ENCODE data around the gene IBTK.

IBTK gene

GRCh38 chr6:82185948-82186535 is 61.5 kb downstream of the IBTK start:
- no peak for TF ChIP-seq CTCF (IDR thresholded peaks at IDR 0.05; ENCODE audit: control extremely low read depth, extremely low read depth, low read depth, missing control alignments)
- no peak for DNase-seq (ENCODE audit: extremely low spot score)
- CTCF ChIA-PET: no interaction called here
- POLR2A ChIA-PET: no interaction called here

- no peak for DNase-seq (ENCODE audit: extremely low spot score)
- ChIA-PET POLR2A (no interaction called here), CTCF (interaction anchor here (1.7 kb wide), 1 partner anchor 8 kb away, joined by 5 read pairs; no protein-coding TSS in a partner anchor)
- TF ChIP-seq CTCF (IDR thresholded peaks at IDR 0.05; ENCODE audit: control extremely low read depth, extremely low read depth, low read depth, missing control alignments): no peak
Observed at GRCh38 chr6:82183642-82184282, 63.8 kb downstream of the IBTK start.

- no peak for TF ChIP-seq CTCF (IDR thresholded peaks at IDR 0.05; ENCODE audit: control extremely low read depth, extremely low read depth, low read depth, missing control alignments)
- POLR2A ChIA-PET: no interaction called here
- CTCF ChIA-PET: interaction anchor here (1.1 to 1.7 kb wide), 4 partner anchors 9 to 275 kb away, joined by 3 to 9 read pairs (median 4); no protein-coding TSS in a partner anchor
- DNase-seq (ENCODE audit: extremely low spot score): no peak
Observed at GRCh38 chr6:82182756-82183155, 64.8 kb downstream of the IBTK start.

GRCh38 chr6:82179415-82179814 is 68.1 kb downstream of the IBTK start:
- DNase-seq (ENCODE audit: extremely low spot score): no peak
- ChIA-PET CTCF (interaction anchor here (1.5 kb wide), 1 partner anchor 13 kb away, joined by 4 read pairs; no protein-coding TSS in a partner anchor), POLR2A (no interaction called here)
- TF ChIP-seq CTCF (IDR thresholded peaks at IDR 0.05; ENCODE audit: control extremely low read depth, extremely low read depth, low read depth, missing control alignments): no peak

- ChIA-PET POLR2A (no interaction called here), CTCF (interaction anchor here (1.1 to 1.4 kb wide), 2 partner anchors 11 to 70 kb away, joined by 4 to 8 read pairs; no protein-coding TSS in a partner anchor)
- no peak for TF ChIP-seq CTCF (IDR thresholded peaks at IDR 0.05; ENCODE audit: control extremely low read depth, extremely low read depth, low read depth, missing control alignments)
- no peak for DNase-seq (ENCODE audit: extremely low spot score)
Observed at GRCh38 chr6:82178759-82179112, 68.8 kb downstream of the IBTK start.

- peak; percentile 22 for TF ChIP-seq CTCF (IDR thresholded peaks at IDR 0.05; ENCODE audit: control extremely low read depth, extremely low read depth, low read depth, missing control alignments)
- POLR2A ChIA-PET: no interaction called here
- CTCF ChIA-PET: interaction anchor here (1.0 to 2.4 kb wide), 4 partner anchors 10 to 70 kb away, joined by 3 to 9 read pairs (median 6); no protein-coding TSS in a partner anchor
- DNase-seq (ENCODE audit: extremely low spot score): no peak
Observed at GRCh38 chr6:82178077-82178758, 69.3 kb downstream of the IBTK start.

Data from GM10248 (cell line).